GM12878 (cell line): ENCODE measurements around the gene PDS5A.

Experiments
- BCL3 ChIP-seq: IDR thresholded peaks from 2 replicates; pipeline ENCODE4 v1.6.1; 2011; ENCODE audit warnings: borderline replicate concordance, low read depth, mild to moderate bottlenecking, moderate library complexity, low read length; ENCODE audit not compliant: insufficient read depth, poor library complexity, severe bottlenecking
- BRCA1 ChIP-seq: IDR thresholded peaks from 2 replicates; pipeline ENCODE4 v1.6.1; 2011; ENCODE audit warnings: low read depth, low read length, improper control_type of control experiment
- CEBPB ChIP-seq, 2 experiments: fragments of 150-350 bp in 1 of 2; IDR thresholded peaks; 2 replicates each; pipeline ENCODE4 v1.6.1; 2012 to 2014; ENCODE audit warnings: low read depth in 2 of 2, low read length in 2 of 2, borderline replicate concordance in 1 of 2, inconsistent platforms in 1 of 2
- CREM ChIP-seq: IDR thresholded peaks from 2 replicates; pipeline ENCODE4 v1.6.1; 2014; ENCODE audit warnings: antibody characterized with exemption, low read depth
- CTCF ChIP-seq, 3 experiments: IDR thresholded peaks in 2 of 3; conservative IDR thresholded peaks in 1 of 3; 2 replicates each; pipeline ENCODE4 v1.5.1; 2011; ENCODE audit warnings: low read depth in 3 of 3, low read length in 3 of 3, mild to moderate bottlenecking in 3 of 3, control low read depth in 2 of 3, moderate library complexity in 2 of 3, inconsistent platforms in 1 of 3, mixed read lengths in 1 of 3; ENCODE audit not compliant: control insufficient read depth in 2 of 3, insufficient read depth in 1 of 3; ENCODE audit errors: extremely low read depth in 1 of 3
- MAX ChIP-seq: IDR thresholded peaks from 2 replicates; pipeline ENCODE4 v1.6.1; 2012; ENCODE audit warnings: low read depth, low read length, improper control_type of control experiment
- MTA3 ChIP-seq: IDR thresholded peaks from 2 replicates; pipeline ENCODE4 v1.6.1; 2012; ENCODE audit warnings: low read length, inconsistent platforms, borderline replicate concordance
- NFYB ChIP-seq: IDR thresholded peaks from 2 replicates; pipeline ENCODE4 v1.6.1; 2011; ENCODE audit warnings: low read depth, mild to moderate bottlenecking, low read length, improper control_type of control experiment, moderate library complexity; ENCODE audit not compliant: insufficient read depth
- POLR2AphosphoS5 ChIP-seq: IDR thresholded peaks from 2 replicates; pipeline ENCODE4 v1.6.1; 2011; ENCODE audit warnings: mild to moderate bottlenecking, low read length, inconsistent platforms
- RAD21 ChIP-seq: IDR thresholded peaks from 2 replicates; pipeline ENCODE4 v1.6.1; 2011; ENCODE audit warnings: mild to moderate bottlenecking, low read depth, low read length, moderate library complexity; ENCODE audit not compliant: insufficient read depth
- TAF1 ChIP-seq: IDR thresholded peaks from 2 replicates; pipeline ENCODE4 v1.6.1; 2011; ENCODE audit warnings: mild to moderate bottlenecking, low read depth, low read length, borderline replicate concordance
- ZNF622 ChIP-seq: fragments of 450-650 bp; IDR thresholded peaks from 2 replicates; pipeline ENCODE4 v1.6.1; 2017; ENCODE audit warnings: mild to moderate bottlenecking, inconsistent platforms

GRCh38 chr4:39947963-39948362 is 29.7 kb downstream of the PDS5A start:
- TF ChIP-seq MTA3 = no peak
- TF ChIP-seq BCL3 = no peak
- TF ChIP-seq ZNF622 = no peak
- no peak for TF ChIP-seq RAD21
- TF ChIP-seq TAF1 = no peak
- no peak for TF ChIP-seq MAX
- no peak for TF ChIP-seq CTCF (IDR thresholded peaks at IDR 0.05 in 2 of 3, conservative IDR thresholded peaks at IDR 0.05 in 1 of 3; ENCODE audit: control insufficient read depth in 2 of 3, extremely low read depth in 1 of 3, insufficient read depth in 1 of 3, low read depth in 3 of 3, low read length in 3 of 3)
- TF ChIP-seq POLR2AphosphoS5 = no peak
- TF ChIP-seq NFYB = no peak
- TF ChIP-seq BRCA1 = no peak
- no peak for TF ChIP-seq CEBPB (IDR thresholded peaks at IDR 0.05; ENCODE audit: borderline replicate concordance in 1 of 2, low read depth in 2 of 2, low read length in 2 of 2)
- TF ChIP-seq CREM = no peak
